ENCODE data around the gene OR10C1. TPM values are rescaled to one million over a fixed set of nuclear protein-coding genes. Genes with fewer than 3 reads are reported as not detected.

Gene OR10C1, protein sequence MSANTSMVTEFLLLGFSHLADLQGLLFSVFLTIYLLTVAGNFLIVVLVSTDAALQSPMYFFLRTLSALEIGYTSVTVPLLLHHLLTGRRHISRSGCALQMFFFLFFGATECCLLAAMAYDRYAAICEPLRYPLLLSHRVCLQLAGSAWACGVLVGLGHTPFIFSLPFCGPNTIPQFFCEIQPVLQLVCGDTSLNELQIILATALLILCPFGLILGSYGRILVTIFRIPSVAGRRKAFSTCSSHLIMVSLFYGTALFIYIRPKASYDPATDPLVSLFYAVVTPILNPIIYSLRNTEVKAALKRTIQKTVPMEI
- polyA plus RNA-seq (2012; ENCODE audit: insufficient read length, low read depth) = not detected

DNA sequence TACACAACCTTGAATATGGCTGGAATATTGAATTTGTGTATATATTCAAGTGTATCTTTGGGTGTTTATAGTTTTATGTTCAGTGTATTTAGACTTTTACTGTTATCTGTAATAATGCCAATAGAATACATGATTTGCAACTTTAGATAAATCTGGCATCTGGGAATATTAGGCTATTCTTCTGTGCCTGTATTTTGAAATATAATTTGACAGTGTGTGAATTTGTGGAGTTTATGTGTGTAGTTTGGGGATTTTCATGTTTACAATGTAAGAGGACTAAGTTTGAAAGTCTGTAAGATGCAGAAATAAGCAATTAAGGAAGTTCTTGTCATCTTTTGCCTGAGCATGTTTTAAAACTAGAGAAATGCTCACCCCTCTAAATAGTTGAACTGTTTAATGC is at the start of gene OR10C1:
OR10C1 (plus strand) TSS at position 301 of the 400 bp plus-strand sequence. CDS start 710 bp downstream, outside the sequence.
- TF ChIP-seq, protein P1, sequence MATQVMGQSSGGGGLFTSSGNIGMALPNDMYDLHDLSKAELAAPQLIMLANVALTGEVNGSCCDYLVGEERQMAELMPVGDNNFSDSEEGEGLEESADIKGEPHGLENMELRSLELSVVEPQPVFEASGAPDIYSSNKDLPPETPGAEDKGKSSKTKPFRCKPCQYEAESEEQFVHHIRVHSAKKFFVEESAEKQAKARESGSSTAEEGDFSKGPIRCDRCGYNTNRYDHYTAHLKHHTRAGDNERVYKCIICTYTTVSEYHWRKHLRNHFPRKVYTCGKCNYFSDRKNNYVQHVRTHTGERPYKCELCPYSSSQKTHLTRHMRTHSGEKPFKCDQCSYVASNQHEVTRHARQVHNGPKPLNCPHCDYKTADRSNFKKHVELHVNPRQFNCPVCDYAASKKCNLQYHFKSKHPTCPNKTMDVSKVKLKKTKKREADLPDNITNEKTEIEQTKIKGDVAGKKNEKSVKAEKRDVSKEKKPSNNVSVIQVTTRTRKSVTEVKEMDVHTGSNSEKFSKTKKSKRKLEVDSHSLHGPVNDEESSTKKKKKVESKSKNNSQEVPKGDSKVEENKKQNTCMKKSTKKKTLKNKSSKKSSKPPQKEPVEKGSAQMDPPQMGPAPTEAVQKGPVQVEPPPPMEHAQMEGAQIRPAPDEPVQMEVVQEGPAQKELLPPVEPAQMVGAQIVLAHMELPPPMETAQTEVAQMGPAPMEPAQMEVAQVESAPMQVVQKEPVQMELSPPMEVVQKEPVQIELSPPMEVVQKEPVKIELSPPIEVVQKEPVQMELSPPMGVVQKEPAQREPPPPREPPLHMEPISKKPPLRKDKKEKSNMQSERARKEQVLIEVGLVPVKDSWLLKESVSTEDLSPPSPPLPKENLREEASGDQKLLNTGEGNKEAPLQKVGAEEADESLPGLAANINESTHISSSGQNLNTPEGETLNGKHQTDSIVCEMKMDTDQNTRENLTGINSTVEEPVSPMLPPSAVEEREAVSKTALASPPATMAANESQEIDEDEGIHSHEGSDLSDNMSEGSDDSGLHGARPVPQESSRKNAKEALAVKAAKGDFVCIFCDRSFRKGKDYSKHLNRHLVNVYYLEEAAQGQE (IDR thresholded peaks at IDR 0.05; ENCODE audit: insufficient read depth in 1 of 2, low read depth in 2 of 2, low read length in 2 of 2) = no peak
- TF ChIP-seq POLR2AphosphoS5 (IDR thresholded peaks at IDR 0.05; ENCODE audit: low read depth, low read length) (no peak), TAF1 (IDR thresholded peaks at IDR 0.05; ENCODE audit: borderline replicate concordance, insufficient read depth, low read length) (no peak), SIN3A (IDR thresholded peaks at IDR 0.05; ENCODE audit: borderline replicate concordance, insufficient read depth, low read length) (no peak), FOXP2 (optimal IDR thresholded peaks at IDR 0.05; ENCODE audit: borderline replicate concordance, extremely low read depth, extremely low read length, insufficient read depth) (no peak)

DNA sequence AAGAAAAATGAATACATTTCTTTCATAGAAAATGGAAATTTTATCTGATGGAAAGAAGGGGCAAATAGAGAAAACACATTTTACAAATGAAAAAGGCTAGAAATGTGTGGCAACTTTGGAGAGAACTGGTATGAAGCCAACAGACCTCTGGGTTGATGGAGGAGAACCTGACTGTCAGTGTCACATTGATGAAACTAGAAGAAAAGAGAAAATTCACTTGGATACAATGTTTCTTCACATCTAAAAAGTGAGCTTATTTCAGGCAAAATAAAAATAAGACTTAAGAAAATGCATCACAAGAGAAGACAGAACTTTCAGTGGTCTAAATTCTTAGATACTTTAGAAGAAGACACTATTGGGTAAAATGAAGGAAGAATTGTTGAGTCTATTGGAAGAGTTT is 43.8 kb upstream of the OR10C1 start, which contains the start of gene OR12D2:
OR12D2 (plus strand) TSS at position 301 of the 400 bp plus-strand sequence. CDS start 1,069 bp downstream, outside the sequence.
- TF ChIP-seq TAF1 (IDR thresholded peaks at IDR 0.05; ENCODE audit: borderline replicate concordance, insufficient read depth, low read length) (no peak), SIN3A (IDR thresholded peaks at IDR 0.05; ENCODE audit: borderline replicate concordance, insufficient read depth, low read length) (no peak)
- TF ChIP-seq, protein P1 (IDR thresholded peaks at IDR 0.05; ENCODE audit: insufficient read depth in 1 of 2, low read depth in 2 of 2, low read length in 2 of 2) = no peak

DNA sequence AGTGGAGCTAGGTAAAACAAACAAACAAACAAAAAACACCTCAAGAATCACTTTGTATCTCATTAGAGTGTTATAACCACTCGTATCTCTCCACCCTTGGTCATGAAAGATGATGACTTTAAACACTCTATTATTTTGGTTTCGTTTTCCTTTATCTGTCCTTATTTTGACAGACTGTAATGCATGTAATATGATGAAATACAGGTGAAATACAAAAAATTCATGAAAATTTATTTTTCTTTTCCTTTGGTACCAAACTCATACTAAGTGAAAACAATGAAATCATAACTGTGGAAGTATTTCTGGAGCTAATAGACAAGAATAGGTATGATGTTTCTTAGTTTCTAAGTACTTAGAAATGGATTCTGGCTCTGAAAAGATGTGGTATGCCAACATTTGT is 39.6 kb upstream of the OR10C1 start:
- no peak for TF ChIP-seq POLR2AphosphoS5 (IDR thresholded peaks at IDR 0.05; ENCODE audit: low read depth, low read length)
- no peak for TF ChIP-seq SIN3A (IDR thresholded peaks at IDR 0.05; ENCODE audit: borderline replicate concordance, insufficient read depth, low read length)
- TF ChIP-seq, protein P1 (IDR thresholded peaks at IDR 0.05; ENCODE audit: insufficient read depth in 1 of 2, low read depth in 2 of 2, low read length in 2 of 2) = no peak
- TF ChIP-seq FOXP2 (optimal IDR thresholded peaks at IDR 0.05; ENCODE audit: borderline replicate concordance, extremely low read depth, extremely low read length, insufficient read depth) = no peak
- TF ChIP-seq TAF1 (IDR thresholded peaks at IDR 0.05; ENCODE audit: borderline replicate concordance, insufficient read depth, low read length) = no peak

DNA sequence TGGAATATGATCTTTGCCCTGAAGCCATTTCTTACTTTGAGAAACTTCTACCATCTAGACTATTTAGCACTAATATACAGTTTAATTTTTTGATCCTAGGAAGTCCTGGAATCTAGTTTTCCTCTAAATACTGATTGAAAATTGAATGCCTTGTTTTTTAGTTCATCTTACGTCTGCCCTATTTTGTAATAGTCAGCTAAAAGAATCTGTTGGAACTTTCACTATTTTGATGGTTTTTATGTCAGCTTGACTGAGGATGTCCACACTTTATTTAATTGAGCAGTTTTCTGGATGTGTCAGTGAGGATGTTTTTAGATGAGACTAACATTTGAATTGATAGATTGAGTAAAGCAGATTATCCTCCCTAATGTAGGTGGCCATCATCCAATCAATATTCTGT is 35.3 kb upstream of the OR10C1 start:
- TF ChIP-seq POLR2AphosphoS5 (IDR thresholded peaks at IDR 0.05; ENCODE audit: low read depth, low read length) (no peak), SIN3A (IDR thresholded peaks at IDR 0.05; ENCODE audit: borderline replicate concordance, insufficient read depth, low read length) (no peak), TAF1 (IDR thresholded peaks at IDR 0.05; ENCODE audit: borderline replicate concordance, insufficient read depth, low read length) (no peak), FOXP2 (optimal IDR thresholded peaks at IDR 0.05; ENCODE audit: borderline replicate concordance, extremely low read depth, extremely low read length, insufficient read depth) (no peak)
- TF ChIP-seq, protein P1 (IDR thresholded peaks at IDR 0.05; ENCODE audit: insufficient read depth in 1 of 2, low read depth in 2 of 2, low read length in 2 of 2) = no peak

All from PFSK-1 (cell line).